ENCODE data around the gene AFDN. TPM values are rescaled to one million over a fixed set of nuclear protein-coding genes. Genes with fewer than 3 reads are reported as not detected.

Gene AFDN
- total RNA-seq, 1 experiment from 2014 or later, result 107 TPM

- Histone ChIP-seq H3K36me3 (ENCODE audit: insufficient read depth, low read length, poor library complexity, severe bottlenecking) (peaks cover 11% of the 10 kb centered on the region), H3K27ac (ENCODE audit: low read depth, low read length, poor library complexity, severe bottlenecking) (no peak overlapping the region), H3K27me3 (replicated peaks; ENCODE audit: insufficient read depth, low read depth, low read length, poor library complexity) (no peaks in the 10 kb centered on the region), H3K4me1 (ENCODE audit: insufficient read depth, low read length, poor library complexity, severe bottlenecking) (peaks cover 9% of the 10 kb centered on the region), H3K9me3 (ENCODE audit: low read depth, low read length, poor library complexity, severe bottlenecking) (no peaks in the 10 kb centered on the region), H3K4me3 (ENCODE audit: low read depth, low read length, poor library complexity, severe bottlenecking) (no peak overlapping the region)
- BruUV-seq (replicated peaks), result no TSS peak
- DNase-seq (ENCODE audit: low spot score), result peak; percentile 18
- ChIA-PET CTCF (interaction anchor here (0.6 kb wide), 2 partner anchors 366 to 444 kb away, joined by 3 to 6 read pairs; no protein-coding TSS in a partner anchor), POLR2A (ENCODE audit: low non-redundant PET) (no interaction called here)
- intact Hi-C loops (cut with micrococcal nuclease; ENCODE audit: unreplicated experiment), result loop anchor here (2.0 to 10.0 kb wide), 3 partner anchors 147 to 449 kb away; no protein-coding TSS in a partner anchor
- no peak for TF ChIP-seq EZH2 (IDR thresholded peaks at IDR 0.05; ENCODE audit: borderline replicate concordance, low read depth, low read length, poor library complexity, severe bottlenecking)
- peak; percentile 71 for TF ChIP-seq CTCF (conservative IDR thresholded peaks at IDR 0.05; ENCODE audit: low read depth, low read length)
These were observed 81.3 kb downstream of the AFDN start for GRCh38 chr6:167907837-167908681.

GRCh38 chr6:167910007-167910406 is 83.3 kb downstream of the AFDN start:
- H3K4me3 ChIP-seq (ENCODE audit: low read depth, low read length, poor library complexity, severe bottlenecking), result no peak overlapping the region
- no peaks in the 10 kb centered on the region for H3K27me3 ChIP-seq (replicated peaks; ENCODE audit: insufficient read depth, low read depth, low read length, poor library complexity)
- peaks cover 17% of the 10 kb centered on the region for H3K36me3 ChIP-seq (ENCODE audit: insufficient read depth, low read length, poor library complexity, severe bottlenecking)
- no TSS peak for BruUV-seq (replicated peaks)
- ChIA-PET POLR2A (ENCODE audit: low non-redundant PET) (no interaction called here), CTCF (no interaction called here)
- peaks cover 5% of the 10 kb centered on the region for H3K4me1 ChIP-seq (ENCODE audit: insufficient read depth, low read length, poor library complexity, severe bottlenecking)
- DNase-seq (ENCODE audit: low spot score), result no peak
- H3K27ac ChIP-seq (ENCODE audit: low read depth, low read length, poor library complexity, severe bottlenecking), result no peak overlapping the region
- intact Hi-C loops (cut with micrococcal nuclease; ENCODE audit: unreplicated experiment), result loop anchor here (10.0 kb wide), 1 partner anchor 975 kb away; no protein-coding TSS in a partner anchor
- TF ChIP-seq EZH2 (IDR thresholded peaks at IDR 0.05; ENCODE audit: borderline replicate concordance, low read depth, low read length, poor library complexity, severe bottlenecking) (no peak), CTCF (conservative IDR thresholded peaks at IDR 0.05; ENCODE audit: low read depth, low read length) (no peak)
- no peaks in the 10 kb centered on the region for H3K9me3 ChIP-seq (ENCODE audit: low read depth, low read length, poor library complexity, severe bottlenecking)

GRCh38 chr6:167910652-167911051 is 83.9 kb downstream of the AFDN start:
- DNase-seq (ENCODE audit: low spot score), result no peak
- Histone ChIP-seq H3K9me3 (ENCODE audit: low read depth, low read length, poor library complexity, severe bottlenecking) (no peaks in the 10 kb centered on the region), H3K4me3 (ENCODE audit: low read depth, low read length, poor library complexity, severe bottlenecking) (no peak overlapping the region), H3K36me3 (ENCODE audit: insufficient read depth, low read length, poor library complexity, severe bottlenecking) (peaks cover 19% of the 10 kb centered on the region), H3K27me3 (replicated peaks; ENCODE audit: insufficient read depth, low read depth, low read length, poor library complexity) (no peaks in the 10 kb centered on the region), H3K4me1 (ENCODE audit: insufficient read depth, low read length, poor library complexity, severe bottlenecking) (no peaks in the 10 kb centered on the region), H3K27ac (ENCODE audit: low read depth, low read length, poor library complexity, severe bottlenecking) (no peak overlapping the region)
- no peak for TF ChIP-seq EZH2 (IDR thresholded peaks at IDR 0.05; ENCODE audit: borderline replicate concordance, low read depth, low read length, poor library complexity, severe bottlenecking)
- TF ChIP-seq CTCF (conservative IDR thresholded peaks at IDR 0.05; ENCODE audit: low read depth, low read length), result no peak
- ChIA-PET POLR2A (ENCODE audit: low non-redundant PET) (no interaction called here), CTCF (no interaction called here)
- intact Hi-C loops (cut with micrococcal nuclease; ENCODE audit: unreplicated experiment), result loop anchor here (10.0 kb wide), 1 partner anchor 974 kb away; no protein-coding TSS in a partner anchor
- no TSS peak for BruUV-seq (replicated peaks)
